H1 (cell line): ENCODE measurements around the gene TOB1. TPM values are rescaled to one million over a fixed set of nuclear protein-coding genes. Genes with fewer than 3 reads are reported as not detected.

Experiments
- CTCF ChIA-PET: fragments of 300-600 bp; sonication (Branson Sonifier 250); formaldehyde crosslinking; loops from one replicate; lab custom pipeline; 2021; ENCODE audit not compliant: partially characterized antibody; lab: Charles Lee
- POLR2A ChIA-PET: fragments of 300-600 bp; sonication (Branson Sonifier 250); formaldehyde crosslinking; loops from one replicate; lab custom pipeline; 2021; ENCODE audit warnings: inconsistent platforms; ENCODE audit not compliant: partially characterized antibody; lab: Charles Lee
- DNase-seq, 2 experiments: peaks; one replicate each; pipeline versions ENCODE4 v3.0.0 to v3.0.0-alpha.2; 2010 to 2022; ENCODE audit warnings: low spot score in 2 of 2, low read depth in 1 of 2, mixed read lengths in 1 of 2
- FAIRE-seq: peaks from 2 replicates; lab custom pipeline; 2011; peaks lifted over from hg19 to GRCh38; lab: Jason Lieb, UNC
- H2AFZ ChIP-seq: 2 replicates; pipeline ENCODE4 v1.8.1; 2012; ENCODE audit warnings: low read length, inconsistent platforms
- H2AK5ac ChIP-seq: 2 replicates; pipeline ENCODE4 v1.6.1; 2013; ENCODE audit warnings: low read depth, low read length
- H2BK120ac ChIP-seq: replicated peaks from 2 replicates; pipeline ENCODE3; 2013; ENCODE audit warnings: low read depth, low read length, inconsistent platforms
- H2BK12ac ChIP-seq: 2 replicates; pipeline ENCODE4 v1.6.1; 2013; ENCODE audit warnings: low read depth, low read length
- H2BK15ac ChIP-seq: 2 replicates; pipeline ENCODE4 v1.6.1; 2013; ENCODE audit warnings: low read length
- H2BK20ac ChIP-seq: 2 replicates; pipeline ENCODE4 v1.6.1; 2013; ENCODE audit warnings: low read length
- H2BK5ac ChIP-seq: 2 replicates; pipeline ENCODE4 v1.6.1; 2013; ENCODE audit warnings: low read depth, low read length
- H3K14ac ChIP-seq: 2 replicates; pipeline ENCODE4 v1.6.1; 2013; ENCODE audit warnings: inconsistent platforms; ENCODE audit not compliant: insufficient read length
- H3K18ac ChIP-seq: 2 replicates; pipeline ENCODE4 v1.6.1; 2013; ENCODE audit warnings: low read length; ENCODE audit errors: extremely low read depth
- H3K23ac ChIP-seq: 2 replicates; pipeline ENCODE4 v1.6.1; 2013; ENCODE audit warnings: inconsistent platforms; ENCODE audit not compliant: insufficient read length
- H3K23me2 ChIP-seq: 2 replicates; pipeline ENCODE4 v1.6.1; 2013; ENCODE audit warnings: low read depth, low read length
- H3K27ac ChIP-seq: 2 replicates; pipeline ENCODE4 v1.6.1; 2011; ENCODE audit warnings: low read depth, low read length, inconsistent platforms
- H3K27me3 ChIP-seq, 4 experiments: replicated peaks in 1 of 4; 1 replicate in 1 of 4; 2 replicates in 3 of 4; pipeline versions ENCODE4 v1.6.1 to v1.8.1; 2011 to 2013; ENCODE audit warnings: low read length in 3 of 4, mild to moderate bottlenecking in 3 of 4, inconsistent platforms in 2 of 4, mixed read lengths in 2 of 4, moderate library complexity in 1 of 4; ENCODE audit not compliant: control insufficient read depth in 3 of 4, insufficient read depth in 3 of 4; ENCODE audit errors: extremely low read depth in 1 of 4
- H3K36me3 ChIP-seq, 4 experiments: 2 replicates each; pipeline versions ENCODE4 v1.6.1 to v1.8.1; 2011 to 2013; ENCODE audit warnings: mild to moderate bottlenecking in 4 of 4, low read length in 3 of 4, moderate library complexity in 2 of 4, control low read depth in 1 of 4, inconsistent platforms in 1 of 4; ENCODE audit not compliant: insufficient read depth in 4 of 4, control insufficient read depth in 2 of 4
- H3K4ac ChIP-seq: replicated peaks from 2 replicates; pipeline ENCODE3; 2013; ENCODE audit warnings: low read length, low read depth, mixed read lengths, inconsistent platforms; ENCODE audit not compliant: insufficient read length
- H3K4me1 ChIP-seq, 4 experiments: replicated peaks in 1 of 4; 1 replicate in 1 of 4; 2 replicates in 3 of 4; pipeline versions ENCODE4 v1.6.1 to v1.8.1; 2011 to 2013; ENCODE audit warnings: low read length in 3 of 4, inconsistent platforms in 2 of 4, mixed read lengths in 1 of 4; ENCODE audit not compliant: insufficient read depth in 4 of 4, control insufficient read depth in 3 of 4
- H3K4me2 ChIP-seq, 2 experiments: 2 replicates each; pipeline versions ENCODE4 v1.6.1 to v1.8.1; 2011 to 2013; ENCODE audit warnings: low read depth in 2 of 2, low read length in 2 of 2, control low read depth in 1 of 2, inconsistent platforms in 1 of 2, mild to moderate bottlenecking in 1 of 2; ENCODE audit not compliant: insufficient read depth in 1 of 2
- H3K4me3 ChIP-seq, 4 experiments: fragments of 200-600, 300-600 bp in 1 of 4; sonication (generic), shearing (Covaris generic), sonication (Bioruptor Twin) in 1 of 4; 2 replicates each; pipeline versions ENCODE4 v1.5.1 to v1.8.1; 2011 to 2016; ENCODE audit warnings: low read length in 4 of 4, low read depth in 3 of 4, control low read depth in 2 of 4, inconsistent platforms in 2 of 4, mild to moderate bottlenecking in 2 of 4, mixed read lengths in 1 of 4, moderate library complexity in 1 of 4; ENCODE audit not compliant: insufficient read depth in 2 of 4; ENCODE audit errors: extremely low read depth in 1 of 4
- H3K56ac ChIP-seq: replicated peaks from 2 replicates; pipeline ENCODE3; 2013; ENCODE audit warnings: low read depth, mild to moderate bottlenecking, mixed read lengths, low read length, inconsistent platforms; ENCODE audit not compliant: insufficient read length
- H3K79me1 ChIP-seq: 2 replicates; pipeline ENCODE4 v1.6.1; 2013; ENCODE audit warnings: low read depth, low read length, control low read depth
- H3K79me2 ChIP-seq, 2 experiments: 2 replicates each; pipeline versions ENCODE4 v1.6.1 to v1.8.1; 2012 to 2013; ENCODE audit warnings: low read length in 2 of 2, mild to moderate bottlenecking in 2 of 2, inconsistent platforms in 1 of 2; ENCODE audit not compliant: insufficient read depth in 2 of 2, control insufficient read depth in 1 of 2
- H3K9ac ChIP-seq, 4 experiments: replicated peaks in 1 of 4; 1 replicate in 1 of 4; 2 replicates in 3 of 4; pipeline versions ENCODE4 v1.6.1 to v1.8.1; 2011 to 2013; ENCODE audit warnings: low read depth in 3 of 4, low read length in 3 of 4, control low read depth in 2 of 4, mild to moderate bottlenecking in 2 of 4, moderate library complexity in 2 of 4, inconsistent platforms in 1 of 4; ENCODE audit errors: extremely low read depth in 1 of 4
- H3K9me3 ChIP-seq, 2 experiments: 2 replicates each; pipeline versions ENCODE4 v1.6.1 to v1.8.1; 2012 to 2013; ENCODE audit warnings: mild to moderate bottlenecking in 2 of 2, moderate library complexity in 2 of 2, control low read depth in 1 of 2, inconsistent platforms in 1 of 2, low read depth in 1 of 2, low read length in 1 of 2, mixed read lengths in 1 of 2; ENCODE audit not compliant: insufficient read depth in 2 of 2
- H4K20me1 ChIP-seq, 2 experiments: replicated peaks in 1 of 2; 2 replicates each; pipeline versions ENCODE3 to v1.8.1; 2011 to 2013; ENCODE audit warnings: inconsistent platforms in 2 of 2, low read length in 2 of 2, mild to moderate bottlenecking in 1 of 2; ENCODE audit not compliant: insufficient read depth in 2 of 2, control insufficient read depth in 1 of 2
- H4K5ac ChIP-seq: 2 replicates; pipeline ENCODE4 v1.6.1; 2013; ENCODE audit warnings: low read length, low read depth, mixed read lengths, inconsistent platforms; ENCODE audit not compliant: insufficient read length
- H4K8ac ChIP-seq: 2 replicates; pipeline ENCODE4 v1.8.0; 2013; ENCODE audit warnings: mild to moderate bottlenecking, moderate library complexity, low read length, inconsistent platforms; ENCODE audit not compliant: insufficient read depth; ENCODE audit errors: extremely low read depth
- H4K91ac ChIP-seq: replicated peaks from 2 replicates; pipeline ENCODE3; 2013; ENCODE audit warnings: low read length, mixed read lengths, inconsistent platforms; ENCODE audit not compliant: insufficient read length
- BCL11A ChIP-seq, 2 experiments: IDR thresholded peaks; one replicate each; pipeline ENCODE4 v1.6.1; 2011; ENCODE audit warnings: low read depth in 2 of 2, low read length in 2 of 2, mild to moderate bottlenecking in 2 of 2
- BRCA1 ChIP-seq: IDR thresholded peaks from 2 replicates; pipeline ENCODE4 v1.6.1; 2012; ENCODE audit warnings: low read depth, low read length, improper control_type of control experiment
- E2F6 ChIP-seq: IDR thresholded peaks from 2 replicates; pipeline ENCODE4 v1.6.1; 2012; ENCODE audit warnings: inconsistent platforms
- HDAC2 ChIP-seq, 2 experiments: fragments of 300-600 bp in 1 of 2; sonication (generic) in 1 of 2; IDR thresholded peaks; 2 replicates each; pipeline ENCODE4 v1.6.1; 2011 to 2012; ENCODE audit warnings: low read depth in 2 of 2, low read length in 2 of 2, mild to moderate bottlenecking in 2 of 2, moderate library complexity in 2 of 2, borderline replicate concordance in 1 of 2, inconsistent platforms in 1 of 2
- KDM5A ChIP-seq: fragments of 200-600 bp; IDR thresholded peaks from 2 replicates; pipeline ENCODE4 v1.7.1; 2012; ENCODE audit warnings: mild to moderate bottlenecking, low read length, inconsistent platforms, mixed read lengths
- NRF1 ChIP-seq: IDR thresholded peaks from 2 replicates; pipeline ENCODE4 v1.6.1; 2011; ENCODE audit warnings: mild to moderate bottlenecking, low read depth, low read length, improper control_type of control experiment
- SAP30 ChIP-seq: fragments of 300-600 bp; sonication (generic); IDR thresholded peaks from 2 replicates; pipeline ENCODE4 v1.7.1; 2012; ENCODE audit warnings: low read length, moderate library complexity, mild to moderate bottlenecking, inconsistent platforms; ENCODE audit not compliant: insufficient read depth, insufficient replicate concordance
- SIX5 ChIP-seq: IDR thresholded peaks from 2 replicates; pipeline ENCODE4 v1.6.1; 2011; ENCODE audit warnings: mild to moderate bottlenecking, low read depth, low read length
- SP1 ChIP-seq: IDR thresholded peaks from 2 replicates; pipeline ENCODE4 v1.6.1; 2011; ENCODE audit warnings: low read depth, low read length
- TCF12 ChIP-seq: IDR thresholded peaks from 2 replicates; pipeline ENCODE4 v1.6.1; 2011; ENCODE audit warnings: low read depth, mild to moderate bottlenecking, low read length
- TEAD4 ChIP-seq: IDR thresholded peaks from 2 replicates; pipeline ENCODE4 v1.6.1; 2012; ENCODE audit warnings: low read depth, low read length, inconsistent platforms, mixed read lengths
- WGBS, 2 experiments: shearing (Covaris generic) in 1 of 2; methylation state at CpG; one replicate each; pipeline versions ENCODE4 v1.1.6 to v1.1.7; 2013 to 2015; ENCODE audit warnings: low lambda C conversion rate in 2 of 2, mixed read lengths in 2 of 2, inconsistent platforms in 1 of 2, low coverage in 1 of 2, missing lambda C conversion rate in 1 of 2; ENCODE audit not compliant: insufficient replicate concordance in 2 of 2, insufficient coverage in 1 of 2, insufficient read length in 1 of 2; ENCODE audit errors: extremely low coverage in 1 of 2, missing lambda C conversion rate in 1 of 2; 5-methylcytosine and 5-hydroxymethylcytosine counted together
- polyA plus RNA-seq, 7 experiments: library from polyadenylated mRNA; depleted of rRNA in 3 of 7; stranded (reverse) in 5 of 7; unstranded in 2 of 7; fragments of >200 nt in 5 of 7; fragments of 200-250 nt in 2 of 7; gene quantifications; 1 replicate in 5 of 7; 2 replicates in 1 of 7; 4 replicates in 1 of 7; pipeline versions ENCODE4 v1.2.1 to v1.2.3, GENCODE V29; 2011 to 2013; ENCODE audit warnings: missing spikeins in 2 of 7, mixed read lengths in 2 of 7
- total RNA-seq: library from RNA; stranded (reverse); fragmentation: NEBNext Ultra II Directional; extraction: Animal tissue kit (Norgen Biotek cat#: 25700); gene quantifications from 2 replicates; pipeline ENCODE4 v1.2.1, GENCODE V29; 2021

Gene TOB1
- total and polyA plus RNA-seq, 2 of the 8 experiments (the other 6 are each of a cell fraction or from before 2014, with no cell fraction given), result 14.4 to 20.8 TPM

DNA sequence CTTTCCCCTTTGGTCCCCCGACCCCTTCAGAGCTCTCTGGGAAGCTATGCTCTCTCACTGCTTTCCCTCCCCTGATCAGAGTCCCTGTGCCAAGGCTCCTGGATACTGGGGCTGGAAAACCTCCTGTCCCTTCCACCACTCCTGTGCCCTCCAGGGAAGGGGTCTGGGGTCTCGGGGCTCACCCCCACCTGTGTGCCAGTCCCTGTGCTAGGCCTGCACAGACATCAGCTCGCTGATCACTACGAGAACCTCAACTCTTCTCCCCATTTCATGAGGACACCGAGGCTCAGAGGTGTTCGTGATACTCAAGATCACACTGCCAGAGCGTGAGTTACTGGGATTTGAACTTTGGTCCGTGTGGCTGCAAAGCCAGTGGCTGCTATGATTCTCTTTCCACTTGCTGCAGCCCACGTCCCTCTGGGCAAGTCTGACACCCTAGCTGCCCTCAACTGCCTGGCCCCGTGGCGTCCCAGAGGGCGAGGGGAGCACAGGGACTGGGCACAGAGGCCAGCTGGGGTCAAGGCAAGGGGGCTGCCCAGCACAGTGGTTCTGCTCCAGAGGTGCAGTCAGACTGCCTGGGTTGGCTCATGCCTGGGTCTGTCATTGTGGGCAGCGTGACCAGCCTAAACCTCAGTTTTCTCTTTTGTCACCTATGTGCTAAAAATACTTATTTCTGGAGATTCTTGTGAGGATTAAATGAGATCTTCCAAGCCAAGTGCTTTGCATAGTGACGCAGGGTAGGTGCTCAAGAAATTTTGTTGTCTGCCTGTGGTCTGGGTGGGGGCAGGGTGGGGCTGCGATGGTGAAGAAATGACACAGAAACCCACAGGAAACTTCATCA, 43.8 kb upstream of the TOB1 start:
- no peak for FAIRE-seq
- POLR2A ChIA-PET, result interaction anchor here (1.3 to 6.7 kb wide), 3 partner anchors 8 to 44 kb away, joined by 3 to 85 read pairs (median 10); partner anchors contain the start of gene TOB1
- TF ChIP-seq TCF12, result no peak
- TF ChIP-seq SAP30, result no peak
- no peak for TF ChIP-seq NRF1
- TF ChIP-seq SIX5, result no peak
- TF ChIP-seq SP1, result no peak
- no peak for TF ChIP-seq HDAC2 (IDR thresholded peaks at IDR 0.05; ENCODE audit: borderline replicate concordance in 1 of 2, low read depth in 2 of 2, low read length in 2 of 2)
- TF ChIP-seq TEAD4, result no peak
- no peak for TF ChIP-seq BRCA1
- TF ChIP-seq KDM5A, result no peak
- no peak for TF ChIP-seq BCL11A (IDR thresholded peaks at IDR 0.05; ENCODE audit: low read depth in 2 of 2, low read length in 2 of 2)
- TF ChIP-seq E2F6, result no peak

More for the DNA sequence above, 43.8 kb upstream of the TOB1 start:
- Histone ChIP-seq H2BK15ac (peak overlapping the region; percentile 83), H3K9ac (no peak overlapping the region), H3K23ac (no peak overlapping the region), H3K14ac (no peak overlapping the region), H2BK120ac (peak overlapping the region; percentile 81), H2BK20ac (peak overlapping the region; percentile 99), H3K36me3 (no peaks in the 10 kb centered on the region), H3K56ac (no peak overlapping the region), H3K27me3 (no peaks in the 10 kb centered on the region), H3K9me3 (no peaks in the 10 kb centered on the region), H4K5ac (peak overlapping the region; percentile 7), H3K4me2 (no peak overlapping the region), H2BK12ac (peak overlapping the region; percentile 95; the same call in 1 of the 2 replicates), H3K79me1 (no peaks in the 10 kb centered on the region), H3K18ac (0 out of 2 replicates have a peak overlapping the region, but pooled peaks have one; percentile 26), H3K4me1 (peaks cover 0 to 37% (median 23%) of the 10 kb centered on the region in 4 experiments; a peak in 6 of 7 replicates), H3K4me3 (no peak overlapping the region), H3K4ac (peak overlapping the region; percentile 21), H3K23me2 (no peaks in the 10 kb centered on the region), H2AK5ac (peak overlapping the region; percentile 56; the same call in 1 of the 2 replicates), H4K20me1 (no peaks in the 10 kb centered on the region), H2BK5ac (peak overlapping the region; percentile 84; the same call in 1 of the 2 replicates), H4K8ac (no peak overlapping the region), H4K91ac (peak overlapping the region; percentile 58), H3K79me2 (no peaks in the 10 kb centered on the region), H2AFZ (0 out of 2 replicates have a peak overlapping the region, but pooled peaks have one; percentile 66), H3K27ac (peak overlapping the region; percentile 39)
- WGBS, 2 experiments, result 88% methylated on average over 15 of the region's 15 CpGs; no CpG with 5 or more reads in 1 of the 2 experiments
- CTCF ChIA-PET, result interaction anchor here (0.9 to 2.5 kb wide), 15 partner anchors 9 to 127 kb away, joined by 3 to 12 read pairs (median 5); partner anchors contain the start of gene TOB1
- no peak for DNase-seq
